ENCODE measurements around the gene MCTP1.
A peak's percentile ranks its signal among the peaks of the same experiment; 100 is the strongest.

The MCTP1 gene

DNA sequence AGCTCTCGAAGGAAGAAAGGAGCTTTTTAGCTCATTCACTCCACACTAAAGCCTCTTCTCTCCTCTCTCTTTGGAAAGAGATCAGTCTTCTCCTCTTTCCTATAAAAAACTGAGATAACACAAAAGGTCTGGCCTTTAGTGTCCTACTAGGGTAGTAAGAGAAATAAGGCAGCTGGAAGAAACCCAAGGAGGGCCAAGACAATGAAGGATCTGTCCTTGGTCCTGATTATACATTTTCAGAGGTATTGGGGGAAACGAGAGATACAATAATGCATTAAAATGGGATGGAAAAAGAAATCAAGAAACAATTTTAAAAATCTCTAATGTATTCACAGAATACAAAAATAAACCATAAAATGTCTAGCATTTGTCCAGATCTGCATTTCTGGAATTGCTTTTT, 482.4 kb downstream of the MCTP1 start:
- Histone ChIP-seq H3K4me3 (no peak overlapping the region), H3K27ac (no peak overlapping the region), H3K9me3 (no peaks in the 10 kb centered on the region), H3K27me3 (no peaks in the 10 kb centered on the region), H3K4me2 (no peak overlapping the region), H4K20me1 (no peaks in the 10 kb centered on the region), H3K36me3 (no peaks in the 10 kb centered on the region), H3K9ac (no peak overlapping the region), H3K4me1 (no peaks in the 10 kb centered on the region)
- no peak for TF ChIP-seq Cebpa-rat (IDR thresholded peaks at IDR 0.05)

DNA sequence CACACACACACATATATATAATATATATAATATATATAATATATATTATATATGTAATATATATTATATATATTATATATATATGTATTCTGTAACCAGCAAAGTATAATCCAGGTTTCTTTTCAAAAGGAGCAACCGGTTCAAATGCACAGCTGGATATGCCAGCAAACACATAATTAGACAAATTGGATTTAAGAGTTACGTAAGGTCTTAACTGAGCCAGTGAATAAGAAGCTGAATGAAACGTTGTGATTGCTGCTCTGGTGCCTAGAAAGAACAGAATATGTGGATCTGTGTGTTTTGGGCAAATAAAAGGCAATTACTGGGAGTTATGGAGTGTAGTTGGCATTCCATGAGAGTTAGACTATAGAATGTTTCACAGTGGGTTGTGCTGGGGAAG, 488.3 kb downstream of the MCTP1 start:
- Histone ChIP-seq H3K9ac (no peak overlapping the region), H3K27ac (no peak overlapping the region), H3K4me3 (no peak overlapping the region), H3K36me3 (no peaks in the 10 kb centered on the region), H3K4me1 (peaks cover 41% of the 10 kb centered on the region), H3K9me3 (no peaks in the 10 kb centered on the region), H3K27me3 (no peaks in the 10 kb centered on the region), H3K4me2 (no peak overlapping the region), H4K20me1 (no peaks in the 10 kb centered on the region)
- no peak for TF ChIP-seq Cebpa-rat (IDR thresholded peaks at IDR 0.05)

DNA sequence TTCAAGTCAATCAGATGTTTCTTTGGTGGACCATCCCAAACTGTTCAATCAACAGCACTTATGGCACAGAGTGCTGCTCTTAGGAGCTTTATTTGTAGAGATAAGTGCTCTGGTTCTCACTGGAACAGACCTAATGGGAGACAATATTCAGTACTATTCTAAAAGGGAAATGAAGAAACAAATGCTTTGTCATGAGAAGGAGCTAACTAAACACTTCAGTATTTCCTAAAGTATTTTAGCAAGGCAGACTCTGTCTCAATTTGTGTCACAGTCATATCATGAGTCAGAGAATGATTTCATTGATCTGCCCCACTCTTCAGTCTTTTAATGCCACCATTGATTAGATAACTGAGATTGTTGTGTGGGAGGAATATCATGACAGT, 491.1 kb downstream of the MCTP1 start:
- H3K9me3 ChIP-seq = no peaks in the 10 kb centered on the region
- no peaks in the 10 kb centered on the region for H3K27me3 ChIP-seq
- H4K20me1 ChIP-seq = no peaks in the 10 kb centered on the region
- no peak for TF ChIP-seq Cebpa-rat (IDR thresholded peaks at IDR 0.05)
- no peaks in the 10 kb centered on the region for H3K36me3 ChIP-seq
- H3K4me1 ChIP-seq = peaks cover 41% of the 10 kb centered on the region
- H3K27ac ChIP-seq = peak overlapping the region; percentile 54
- peak overlapping the region; percentile 78 for H3K4me2 ChIP-seq
- H3K9ac ChIP-seq = no peak overlapping the region
- no peak overlapping the region for H3K4me3 ChIP-seq

DNA sequence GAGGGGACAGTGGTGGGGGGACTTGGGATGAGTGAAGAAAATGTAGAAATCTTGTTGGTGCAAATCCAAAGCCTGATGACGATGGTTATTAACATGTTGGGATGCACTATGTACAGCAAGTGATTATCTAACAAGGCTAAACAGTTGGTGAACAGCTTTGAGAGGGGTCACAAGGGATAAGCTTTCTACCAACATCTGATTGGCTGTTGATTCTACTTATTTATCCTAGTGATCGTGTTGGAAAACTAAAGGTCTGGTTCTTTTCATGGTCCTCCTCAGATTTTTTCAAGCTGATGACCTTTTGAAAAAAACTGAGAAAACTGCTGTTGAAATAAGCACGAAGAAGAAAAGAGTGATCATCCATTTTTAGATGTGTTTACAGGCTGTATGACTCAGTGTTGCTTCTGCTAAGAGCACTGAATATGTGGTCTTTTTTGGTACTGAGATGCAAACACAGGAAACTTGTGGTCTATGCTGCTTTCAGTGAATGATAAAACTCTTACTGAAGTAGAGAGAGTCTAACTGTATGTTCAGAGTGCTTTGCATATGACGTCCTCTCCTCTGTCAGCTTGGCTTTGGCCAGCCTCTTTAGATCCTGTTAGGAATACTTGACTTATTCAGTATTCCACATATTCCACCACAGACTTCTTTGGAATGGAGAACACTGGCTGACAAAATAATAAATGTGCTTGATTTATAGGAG, 491.6 kb downstream of the MCTP1 start:
- H3K27me3 ChIP-seq = no peaks in the 10 kb centered on the region
- no peaks in the 10 kb centered on the region for H4K20me1 ChIP-seq
- no peak overlapping the region; the same call in 1 of the 2 replicates for H3K4me3 ChIP-seq
- H3K9me3 ChIP-seq = no peaks in the 10 kb centered on the region
- TF ChIP-seq Cebpa-rat (IDR thresholded peaks at IDR 0.05) = no peak
- H3K4me2 ChIP-seq = peak overlapping the region; percentile 78
- H3K27ac ChIP-seq = peak overlapping the region; percentile 54
- peaks cover 41% of the 10 kb centered on the region for H3K4me1 ChIP-seq
- no peaks in the 10 kb centered on the region for H3K36me3 ChIP-seq
- H3K9ac ChIP-seq = no peak overlapping the region

DNA sequence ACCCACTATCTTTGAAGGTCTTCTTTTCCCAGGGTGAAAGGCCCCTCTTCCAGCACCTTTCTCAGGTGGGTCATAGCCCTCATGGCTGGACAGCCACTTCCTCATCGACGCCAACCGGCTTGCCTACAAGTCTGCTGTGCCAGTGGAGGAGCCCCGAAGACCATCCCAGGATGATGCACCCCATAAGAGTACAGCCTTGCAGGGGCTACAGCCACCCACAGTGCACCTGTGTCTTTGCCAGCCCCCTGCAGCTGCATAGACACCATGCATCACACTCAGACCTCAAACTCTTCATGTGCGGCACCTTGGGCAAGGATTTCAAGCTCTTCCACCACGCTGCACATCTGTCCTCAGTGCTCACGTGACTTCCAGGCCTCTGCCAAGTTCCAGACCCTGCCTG, 493.1 kb downstream of the MCTP1 start:
- H3K4me3 ChIP-seq = no peak overlapping the region
- no peaks in the 10 kb centered on the region for H3K36me3 ChIP-seq
- TF ChIP-seq Cebpa-rat (IDR thresholded peaks at IDR 0.05) = no peak
- no peaks in the 10 kb centered on the region for H4K20me1 ChIP-seq
- H3K4me1 ChIP-seq = peaks cover 41% of the 10 kb centered on the region
- peak overlapping the region; percentile 78 for H3K4me2 ChIP-seq
- H3K9me3 ChIP-seq = no peaks in the 10 kb centered on the region
- peak overlapping the region; percentile 54; the same call in 1 of the 2 replicates for H3K27ac ChIP-seq
- no peak overlapping the region for H3K9ac ChIP-seq
- H3K27me3 ChIP-seq = no peaks in the 10 kb centered on the region

DNA sequence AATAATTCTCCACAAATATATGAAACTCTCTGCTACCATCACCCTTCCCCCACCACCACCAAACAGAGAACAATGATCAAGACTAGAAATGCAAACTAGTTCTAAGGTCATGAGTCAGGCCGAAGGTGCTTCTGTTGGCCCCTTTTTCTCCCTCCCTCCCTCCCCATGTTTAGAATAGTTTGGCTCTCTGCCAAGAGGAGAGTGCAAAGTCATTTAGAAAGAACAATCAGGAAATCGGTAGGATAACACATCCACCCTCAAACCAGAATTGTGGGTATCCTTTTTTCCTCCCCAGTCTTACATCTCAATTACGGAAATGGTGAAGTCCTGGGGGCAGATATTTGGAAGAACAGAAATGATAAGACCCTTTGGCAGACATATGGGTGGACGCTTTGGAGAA, 496.4 kb downstream of the MCTP1 start:
- Histone ChIP-seq H3K27me3 (no peaks in the 10 kb centered on the region), H3K9ac (no peak overlapping the region), H3K4me2 (no peak overlapping the region), H3K4me1 (peaks cover 19% of the 10 kb centered on the region), H3K4me3 (no peak overlapping the region), H3K9me3 (no peaks in the 10 kb centered on the region), H3K27ac (no peak overlapping the region), H4K20me1 (no peaks in the 10 kb centered on the region), H3K36me3 (no peaks in the 10 kb centered on the region)
- no peak for TF ChIP-seq Cebpa-rat (IDR thresholded peaks at IDR 0.05)

DNA sequence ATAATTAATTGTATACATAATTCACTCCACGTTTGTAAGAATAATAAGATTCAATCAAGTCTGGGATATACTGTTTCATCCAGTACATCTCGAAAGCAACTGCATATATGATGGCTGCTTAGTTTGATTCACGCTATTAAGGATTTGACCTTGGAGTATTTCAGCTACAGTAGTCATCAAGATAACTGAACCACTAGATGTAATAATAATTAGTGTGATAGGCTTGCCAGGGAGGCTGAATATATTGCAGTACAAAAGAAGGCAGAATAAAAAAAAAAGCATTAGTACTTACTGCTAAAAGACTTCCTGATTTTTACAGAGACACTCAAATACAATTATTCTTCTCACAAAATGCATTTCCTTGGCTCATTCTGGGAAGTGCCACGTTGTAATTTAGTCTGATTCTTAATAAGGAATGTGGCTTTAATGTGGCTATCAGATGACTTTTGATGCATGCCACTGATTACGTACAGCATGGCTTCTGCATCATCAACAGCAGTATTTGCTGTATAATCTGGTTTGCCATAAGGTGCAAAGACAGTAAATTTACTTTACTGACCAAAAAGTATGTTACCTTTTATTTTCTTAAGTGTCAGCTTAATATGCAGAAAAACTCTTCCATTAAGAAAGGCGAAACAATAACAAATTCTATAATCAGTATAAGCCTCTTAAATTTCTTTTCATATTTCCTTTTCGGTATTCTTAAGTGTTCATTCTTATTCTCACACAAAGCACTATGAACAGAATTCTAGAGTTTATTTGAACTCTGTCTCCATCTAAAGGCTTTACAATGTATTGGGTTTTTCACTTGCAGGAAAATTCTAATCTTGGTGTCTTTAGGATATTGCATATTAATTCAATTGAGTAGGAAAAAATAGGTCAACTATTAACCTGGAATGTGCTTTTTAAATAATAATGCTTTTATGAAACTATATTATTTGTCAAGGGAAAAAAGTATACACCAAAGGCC, 500.1 kb downstream of the MCTP1 start:
- no peak for TF ChIP-seq Cebpa-rat (IDR thresholded peaks at IDR 0.05)

DNA sequence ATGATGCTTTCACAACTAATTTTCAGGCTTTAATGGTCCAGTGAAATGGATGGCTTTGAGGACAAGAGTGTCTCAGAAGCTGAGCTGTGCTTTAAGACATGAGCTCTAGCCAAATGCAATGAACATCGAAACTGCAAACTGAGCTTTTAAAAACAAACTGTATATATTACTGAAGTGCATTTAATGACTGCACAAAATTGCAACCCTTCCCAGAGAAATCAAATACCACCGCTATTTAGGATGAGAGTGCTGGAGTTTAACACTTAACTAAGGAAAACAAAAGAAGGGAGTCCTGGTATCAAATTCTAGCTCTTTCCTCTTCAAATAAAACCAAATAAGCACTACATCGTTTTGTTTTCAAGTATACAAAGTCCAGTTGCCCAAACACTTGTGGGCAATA, 502.5 kb downstream of the MCTP1 start:
- no peak overlapping the region for H3K4me3 ChIP-seq
- no peak overlapping the region for H3K27ac ChIP-seq
- no peaks in the 10 kb centered on the region for H3K9me3 ChIP-seq
- no peaks in the 10 kb centered on the region for H4K20me1 ChIP-seq
- no peak for TF ChIP-seq Cebpa-rat (IDR thresholded peaks at IDR 0.05)
- H3K4me1 ChIP-seq = no peaks in the 10 kb centered on the region
- H3K36me3 ChIP-seq = no peaks in the 10 kb centered on the region
- H3K9ac ChIP-seq = no peak overlapping the region
- H3K4me2 ChIP-seq = no peak overlapping the region
- H3K27me3 ChIP-seq = no peaks in the 10 kb centered on the region

More for the DNA sequence above, 500.1 kb downstream of the MCTP1 start:
- Histone ChIP-seq H3K9me3 (no peaks in the 10 kb centered on the region), H4K20me1 (no peaks in the 10 kb centered on the region), H3K27ac (no peak overlapping the region), H3K27me3 (no peaks in the 10 kb centered on the region), H3K36me3 (no peaks in the 10 kb centered on the region), H3K4me2 (no peak overlapping the region), H3K4me1 (no peaks in the 10 kb centered on the region), H3K9ac (no peak overlapping the region), H3K4me3 (no peak overlapping the region)

DNA sequence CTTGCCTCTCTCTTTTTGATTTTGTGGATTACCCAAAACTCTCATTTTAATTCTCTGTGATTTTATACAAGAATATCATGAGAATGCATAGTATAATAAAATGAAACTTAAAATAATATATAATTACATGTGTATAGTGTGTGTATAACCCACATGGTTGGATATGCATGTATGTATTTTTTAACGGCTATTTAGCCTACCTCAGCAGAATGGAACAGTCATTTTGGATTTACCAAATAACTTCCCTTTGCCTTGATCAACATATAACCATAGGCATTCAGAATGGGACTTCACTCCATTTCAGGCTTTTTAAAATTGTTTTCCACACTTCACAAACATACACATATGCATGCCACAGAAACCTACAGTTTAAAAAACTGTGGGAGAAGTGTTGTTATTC, 505.2 kb downstream of the MCTP1 start:
- Histone ChIP-seq H3K4me3 (no peak overlapping the region), H3K4me1 (no peaks in the 10 kb centered on the region), H3K27ac (no peak overlapping the region), H3K27me3 (no peaks in the 10 kb centered on the region), H3K9ac (no peak overlapping the region), H3K4me2 (no peak overlapping the region), H3K9me3 (no peaks in the 10 kb centered on the region), H4K20me1 (no peaks in the 10 kb centered on the region), H3K36me3 (no peaks in the 10 kb centered on the region)
- no peak for TF ChIP-seq Cebpa-rat (IDR thresholded peaks at IDR 0.05)

DNA sequence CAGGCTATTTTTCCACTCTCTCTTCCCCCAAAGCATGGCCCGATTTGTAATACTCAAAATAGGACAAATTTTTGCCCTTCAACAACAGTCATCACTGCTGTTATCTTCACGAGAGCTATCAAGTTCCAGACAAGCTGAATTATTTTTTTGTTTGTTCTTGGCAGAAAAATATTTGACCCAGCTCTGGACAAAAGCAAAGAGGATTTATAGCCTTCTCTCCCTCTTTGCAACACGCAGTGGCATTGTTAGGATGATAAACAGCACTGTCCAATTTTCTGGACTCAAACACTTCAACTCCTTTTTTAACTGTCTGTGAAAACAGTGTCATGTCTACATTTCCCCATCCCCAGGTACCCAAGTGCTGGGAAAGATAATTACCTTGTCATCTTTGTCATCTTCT, 506.2 kb downstream of the MCTP1 start:
- H3K4me3 ChIP-seq = no peak overlapping the region

More for the DNA sequence above, 506.2 kb downstream of the MCTP1 start:
- no peaks in the 10 kb centered on the region for H4K20me1 ChIP-seq
- TF ChIP-seq Cebpa-rat (IDR thresholded peaks at IDR 0.05) = no peak
- H3K27me3 ChIP-seq = no peaks in the 10 kb centered on the region
- H3K9ac ChIP-seq = no peak overlapping the region
- no peak overlapping the region for H3K4me2 ChIP-seq
- H3K4me1 ChIP-seq = no peaks in the 10 kb centered on the region
- no peaks in the 10 kb centered on the region for H3K9me3 ChIP-seq
- no peak overlapping the region for H3K27ac ChIP-seq
- no peaks in the 10 kb centered on the region for H3K36me3 ChIP-seq
